Aorta (tissue), 5 donors: ENCODE measurements around the gene ZNRF3. TPM values are rescaled to one million over a fixed set of nuclear protein-coding genes. Genes with fewer than 3 reads are reported as not detected.

Experiments used
- ATAC-seq: fragments of 200-7000 bp; cut with Tn5 transposase; one replicate; pipeline ENCODE4 v1.9.1; 2022; ENCODE audit warnings: moderate library complexity; ENCODE audit not compliant: low FRiP score
- DNase-seq, 2 donors: peaks; one replicate each; pipeline ENCODE4 v3.0.0-alpha.2; 2020
- H3K27ac ChIP-seq, 2 donors: one replicate each; pipeline ENCODE4 v1.5.1; 2013; ENCODE audit warnings: low read length in 2 of 2, mild to moderate bottlenecking in 2 of 2, moderate library complexity in 2 of 2, control low read depth in 1 of 2, inconsistent platforms in 1 of 2, low read depth in 1 of 2
- H3K27me3 ChIP-seq, 2 donors: one replicate each; pipeline ENCODE4 v1.6.1; 2013; ENCODE audit warnings: control low read depth in 1 of 2, low read length in 1 of 2, mild to moderate bottlenecking in 1 of 2, moderate library complexity in 1 of 2; ENCODE audit not compliant: insufficient read depth in 2 of 2, control insufficient read depth in 1 of 2
- H3K36me3 ChIP-seq, 2 donors: one replicate each; pipeline ENCODE4 v1.6.1; 2013; ENCODE audit warnings: control low read depth in 1 of 2, low read length in 1 of 2, mild to moderate bottlenecking in 1 of 2; ENCODE audit not compliant: insufficient read depth in 2 of 2, control insufficient read depth in 1 of 2
- H3K4me1 ChIP-seq, 2 donors: one replicate each; pipeline ENCODE4 v1.6.1; 2013; ENCODE audit warnings: low read length in 2 of 2, control low read depth in 1 of 2, mild to moderate bottlenecking in 1 of 2, moderate library complexity in 1 of 2; ENCODE audit not compliant: insufficient read depth in 2 of 2, control insufficient read depth in 1 of 2
- H3K4me3 ChIP-seq, 2 donors: one replicate each; pipeline ENCODE4 v1.5.1; 2013; ENCODE audit warnings: low read length in 2 of 2, control low read depth in 1 of 2, mild to moderate bottlenecking in 1 of 2
- H3K9me3 ChIP-seq: one replicate; pipeline ENCODE4 v1.6.1; 2013; ENCODE audit warnings: mild to moderate bottlenecking, low read length; ENCODE audit not compliant: control insufficient read depth
- WGBS, 2 donors: extraction: QIAGEN DNeasy Blood & Tissue Kit; methylation state at CpG; one replicate each; pipeline ENCODE4 v1.1.7; 2013; 5-methylcytosine and 5-hydroxymethylcytosine counted together
- intact Hi-C, 2 donors: fragments of 100-400 bp; cut with DNase I; formaldehyde crosslinking; loops; one replicate each; pipeline versions ENCODE4 v1.14.2 to v1.15.0; 2022
- polyA plus RNA-seq, 2 donors: library from polyadenylated mRNA; stranded (reverse); fragments of 200-250 nt; gene quantifications; one replicate each; pipeline ENCODE4 v1.2.3, GENCODE V29; 2013
- total RNA-seq, 2 donors: library from RNA; stranded (reverse); fragmentation: NEBNext Ultra II Directional; extraction: Animal tissue kit (Norgen Biotek cat#: 25700); gene quantifications; one replicate each; pipeline ENCODE4 v1.2.1, GENCODE V29; 2021
- donor health status: healthy with polysubstance abuse.
- donor health status: Bipolar disorder and iron deficiency.
- donor health status: DM: no; HTN: no; CAD: no.
- donor health status: DM: no; HTN: no; CAD: no.
- donor health status: DM: yes; HTN: yes; CAD: no.

ZNRF3 gene
- total and polyA plus RNA-seq, 4 donors = 1.4 to 11.8 (median 5.0) TPM

GRCh38 chr22:28887725-28888459 lies 4.5 kb downstream of the ZNRF3 start:
- H3K27me3 ChIP-seq = no peaks in the 10 kb centered on the region
- H3K9me3 ChIP-seq = no peaks in the 10 kb centered on the region
- peaks cover 2 to 5% of the 10 kb centered on the region in 2 donors for H3K4me1 ChIP-seq
- H3K36me3 ChIP-seq = no peaks in the 10 kb centered on the region
- ATAC-seq (no peak), DNase-seq (no peak)
- intact Hi-C loops = loop anchor here in 1 of 2 donors (10.0 kb wide), 1 partner anchor 147 kb away; no protein-coding TSS in a partner anchor
- WGBS, 2 donors = 48 to 57% methylated on average over 4 of the region's 4 CpGs
- H3K4me3 ChIP-seq = no peak overlapping the region
- no peak overlapping the region for H3K27ac ChIP-seq

- intact Hi-C loops = loop anchor here in 1 of 2 donors (10.0 kb wide), 1 partner anchor 145 kb away; no protein-coding TSS in a partner anchor
- Histone ChIP-seq H3K36me3 (no peaks in the 10 kb centered on the region), H3K4me1 (peaks cover 2 to 5% of the 10 kb centered on the region in 2 donors), H3K27ac (no peak overlapping the region), H3K27me3 (no peaks in the 10 kb centered on the region), H3K9me3 (no peaks in the 10 kb centered on the region), H3K4me3 (no peak overlapping the region)
- ATAC-seq = no peak
- WGBS, 2 donors = 94% methylated on average over 6 of the region's 6 CpGs
- DNase-seq = peak in 1 of 2 donors; percentile 2
Measured at GRCh38 chr22:28889478-28890024, 6.2 kb downstream of the ZNRF3 start.

GRCh38 chr22:28891156-28891733 lies 7.9 kb downstream of the ZNRF3 start:
- no peak for ATAC-seq
- Histone ChIP-seq H3K9me3 (no peaks in the 10 kb centered on the region), H3K4me3 (no peak overlapping the region), H3K27ac (no peak overlapping the region), H3K27me3 (no peaks in the 10 kb centered on the region), H3K36me3 (no peaks in the 10 kb centered on the region), H3K4me1 (peaks cover 2 to 5% of the 10 kb centered on the region in 2 donors)
- DNase-seq = no peak
- 67 to 74% methylated on average over 2 of the region's 2 CpGs for WGBS, 2 donors
- intact Hi-C loops = no loop called here

GRCh38 chr22:28892175-28892731 lies 8.9 kb downstream of the ZNRF3 start:
- Histone ChIP-seq H3K36me3 (no peaks in the 10 kb centered on the region), H3K4me3 (no peak overlapping the region), H3K27ac (no peak overlapping the region), H3K4me1 (peaks cover 2 to 5% of the 10 kb centered on the region in 2 donors), H3K9me3 (no peaks in the 10 kb centered on the region), H3K27me3 (no peaks in the 10 kb centered on the region)
- intact Hi-C loops = no loop called here
- ATAC-seq = no peak
- WGBS, 2 donors = 75 to 76% methylated on average over 5 of the region's 5 CpGs
- no peak for DNase-seq

GRCh38 chr22:28893810-28894209 lies 10.4 kb downstream of the ZNRF3 start:
- H3K27ac ChIP-seq = no peak overlapping the region
- no peak overlapping the region for H3K4me3 ChIP-seq
- ATAC-seq = no peak
- peaks cover 2 to 5% of the 10 kb centered on the region in 2 donors for H3K4me1 ChIP-seq
- intact Hi-C loops = no loop called here
- 95 to 96% methylated on average over 4 of the region's 4 CpGs for WGBS, 2 donors
- no peaks in the 10 kb centered on the region for H3K36me3 ChIP-seq
- H3K27me3 ChIP-seq = no peaks in the 10 kb centered on the region
- peak in 1 of 2 donors; percentile 26 for DNase-seq
- no peaks in the 10 kb centered on the region for H3K9me3 ChIP-seq

GRCh38 chr22:28894334-28894733 lies 11.0 kb downstream of the ZNRF3 start:
- peak in 1 of 2 donors; percentile 67 for DNase-seq
- Histone ChIP-seq H3K27me3 (no peaks in the 10 kb centered on the region), H3K27ac (no peak overlapping the region), H3K36me3 (no peaks in the 10 kb centered on the region), H3K9me3 (no peaks in the 10 kb centered on the region), H3K4me3 (no peak overlapping the region), H3K4me1 (peaks cover 2 to 5% of the 10 kb centered on the region in 2 donors)
- intact Hi-C loops = no loop called here
- WGBS, 2 donors = 80 to 82% methylated on average over 8 of the region's 8 CpGs
- ATAC-seq = no peak

GRCh38 chr22:28894807-28895206 lies 11.4 kb downstream of the ZNRF3 start:
- H3K27ac ChIP-seq = no peak overlapping the region
- ATAC-seq = no peak
- intact Hi-C loops = no loop called here
- WGBS, 2 donors = 70 to 93% methylated on average over 3 of the region's 3 CpGs
- peaks cover 2 to 5% of the 10 kb centered on the region in 2 donors for H3K4me1 ChIP-seq
- no peak for DNase-seq
- H3K27me3 ChIP-seq = no peaks in the 10 kb centered on the region
- no peaks in the 10 kb centered on the region for H3K9me3 ChIP-seq
- no peaks in the 10 kb centered on the region for H3K36me3 ChIP-seq
- no peak overlapping the region for H3K4me3 ChIP-seq

- no peak for DNase-seq
- H3K4me3 ChIP-seq = no peak overlapping the region
- intact Hi-C loops = no loop called here
- no peaks in the 10 kb centered on the region for H3K9me3 ChIP-seq
- 92 to 93% methylated on average over 2 of the region's 2 CpGs for WGBS, 2 donors
- ATAC-seq = no peak
- no peaks in the 10 kb centered on the region for H3K36me3 ChIP-seq
- H3K27me3 ChIP-seq = no peaks in the 10 kb centered on the region
- peaks cover 2 to 5% of the 10 kb centered on the region in 2 donors for H3K4me1 ChIP-seq
- H3K27ac ChIP-seq = no peak overlapping the region
Measured at GRCh38 chr22:28896611-28897010, 13.2 kb downstream of the ZNRF3 start.
